Cerebellar cortex (tissue), 1 donor: ENCODE results near the gene CRPPA.
"Not testable (repeated sequence)": the region's sequence is repeated elsewhere in the genome, so short reads cannot be mapped to it uniquely, and the experiment has no call there.

Experiments used
- DNase-seq: peaks from one replicate; pipeline ENCODE4 v3.0.0-alpha.2; 2015; ENCODE audit warnings: low spot score

CRPPA gene

GRCh38 chr7:16397501-16398145 lies 23.7 kb downstream of the CRPPA start:
- DNase-seq = no peak

DNA sequence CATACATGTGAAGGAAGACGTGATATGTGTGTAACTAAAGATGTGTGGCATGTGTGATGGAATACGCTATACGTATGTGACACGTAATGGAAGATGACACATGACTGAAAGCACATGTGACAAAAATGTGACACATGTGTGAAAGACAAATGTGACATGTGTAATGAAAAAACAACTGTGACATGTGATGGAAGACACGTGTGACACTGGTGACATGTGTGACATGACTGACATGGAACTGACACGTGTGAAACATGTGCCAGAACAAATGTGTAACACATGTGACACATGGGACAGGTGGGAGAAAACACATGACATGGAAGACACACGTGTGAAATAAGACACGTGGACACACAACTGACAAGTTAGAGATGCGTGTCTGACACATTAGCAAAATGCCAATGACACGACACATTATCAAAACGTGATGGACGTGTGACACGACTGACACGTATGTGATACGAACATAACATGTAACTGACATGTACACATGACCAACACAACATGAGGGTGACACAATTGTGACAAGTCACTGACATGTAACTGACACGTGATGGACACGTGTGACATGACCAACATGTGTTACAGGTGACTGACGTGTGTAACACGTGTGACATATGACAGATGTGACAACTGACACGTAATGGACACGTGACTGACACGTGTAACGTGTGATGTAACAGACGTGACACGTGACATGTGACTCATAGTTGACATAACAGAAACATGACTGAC lies 24.4 kb downstream of the CRPPA start:
- DNase-seq = no peak

- DNase-seq = no peak
Observed at GRCh38 chr7:16395121-16395520, 26.2 kb downstream of the CRPPA start.

DNA sequence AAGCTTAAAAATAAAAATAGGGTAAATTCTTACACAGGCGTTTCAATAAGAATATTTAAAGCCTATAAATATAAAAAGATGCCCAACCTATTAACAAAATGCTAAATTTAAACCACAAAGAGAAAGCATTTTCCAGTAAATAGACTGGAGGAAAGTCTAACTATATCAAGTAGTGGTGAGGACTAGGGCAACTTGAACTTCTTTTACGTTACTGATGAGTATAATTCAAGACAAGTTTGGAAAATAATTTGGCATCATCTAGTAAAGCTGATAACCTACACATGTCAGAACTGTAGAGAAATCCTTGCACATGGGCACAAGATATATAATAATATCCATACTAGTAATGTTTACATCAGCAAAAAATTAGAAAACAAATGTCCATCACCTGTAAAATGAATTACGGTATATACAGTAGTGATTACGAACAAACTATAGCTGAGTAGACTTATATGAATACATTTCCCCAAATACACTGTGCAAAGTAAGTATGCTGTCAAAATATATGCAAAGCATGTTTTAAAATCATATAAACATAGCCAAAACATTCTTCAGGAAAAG lies 27.4 kb downstream of the CRPPA start:
- DNase-seq = no peak

- DNase-seq = no peak
Observed at GRCh38 chr7:16392990-16393523, 28.3 kb downstream of the CRPPA start.

- not testable (repeated sequence) for DNase-seq
Observed at GRCh38 chr7:16383786-16384185, 37.6 kb downstream of the CRPPA start.

- DNase-seq = not testable (repeated sequence)
Observed at GRCh38 chr7:16383103-16383502, 38.2 kb downstream of the CRPPA start.
